Activated B cell treated with CpG ODN at 0.5 μM for 24 hours (primary cell): Measurements from ENCODE around the gene CSNK1G1. TPM values are rescaled to one million over a fixed set of nuclear protein-coding genes. Genes with fewer than 3 reads are reported as not detected.

Source experiments
- ATAC-seq: fragments of 200-7000 bp; cut with Tn5 transposase; one replicate; pipeline ENCODE4 v1.10.0; 2021; ENCODE audit warnings: low read depth, mild to moderate bottlenecking, moderate library complexity
- CTCF ChIA-PET: fragments of 350-600 bp; sonication (Branson Sonifier 250); formaldehyde crosslinking; loops from one replicate; lab custom pipeline; 2021; ENCODE audit warnings: antibody characterized with exemption; lab: Charles Lee
- POLR2A ChIA-PET: fragments of 350-600 bp; sonication (Branson Sonifier 250); formaldehyde crosslinking; loops from one replicate; lab custom pipeline; 2021; ENCODE audit warnings: antibody characterized with exemption; lab: Charles Lee
- DNase-seq: peaks from one replicate; pipeline ENCODE4 v3.0.0; 2022
- H3K27ac Mint-ChIP-seq: one replicate; pipeline ENCODE4 v1.8.0; 2020; ENCODE audit warnings: mixed read lengths
- H3K27me3 Mint-ChIP-seq: one replicate; pipeline ENCODE4 v1.8.0; 2021; ENCODE audit warnings: mixed read lengths
- H3K36me3 Mint-ChIP-seq: one replicate; pipeline ENCODE4 v1.8.0; 2021; ENCODE audit warnings: low read depth, mixed read lengths
- H3K4me1 Mint-ChIP-seq: one replicate; pipeline ENCODE4 v1.8.0; 2021; ENCODE audit warnings: mixed read lengths
- H3K4me3 Mint-ChIP-seq: one replicate; pipeline ENCODE4 v1.8.0; 2020; ENCODE audit warnings: mild to moderate bottlenecking, mixed read lengths
- H3K9me3 Mint-ChIP-seq: one replicate; pipeline ENCODE4 v1.8.0; 2020; ENCODE audit warnings: mixed read lengths
- CTCF ChIP-seq: fragments of 200-600 bp; IDR thresholded peaks from one replicate; pipeline ENCODE4 v1.8.0; 2022; ENCODE audit warnings: antibody characterized with exemption, mild to moderate bottlenecking
- intact Hi-C: fragments of 100-400 bp; cut with micrococcal nuclease; formaldehyde crosslinking; loops from one replicate; pipeline ENCODE4 v1.15.1; 2024
- total RNA-seq: library from RNA; stranded (reverse); gene quantifications from 2 replicates; pipeline ENCODE4 v1.2.3, GENCODE V29; 2022

The CSNK1G1 gene
- total RNA-seq, 1 donor from 2014 or later: 26.6 TPM

DNA sequence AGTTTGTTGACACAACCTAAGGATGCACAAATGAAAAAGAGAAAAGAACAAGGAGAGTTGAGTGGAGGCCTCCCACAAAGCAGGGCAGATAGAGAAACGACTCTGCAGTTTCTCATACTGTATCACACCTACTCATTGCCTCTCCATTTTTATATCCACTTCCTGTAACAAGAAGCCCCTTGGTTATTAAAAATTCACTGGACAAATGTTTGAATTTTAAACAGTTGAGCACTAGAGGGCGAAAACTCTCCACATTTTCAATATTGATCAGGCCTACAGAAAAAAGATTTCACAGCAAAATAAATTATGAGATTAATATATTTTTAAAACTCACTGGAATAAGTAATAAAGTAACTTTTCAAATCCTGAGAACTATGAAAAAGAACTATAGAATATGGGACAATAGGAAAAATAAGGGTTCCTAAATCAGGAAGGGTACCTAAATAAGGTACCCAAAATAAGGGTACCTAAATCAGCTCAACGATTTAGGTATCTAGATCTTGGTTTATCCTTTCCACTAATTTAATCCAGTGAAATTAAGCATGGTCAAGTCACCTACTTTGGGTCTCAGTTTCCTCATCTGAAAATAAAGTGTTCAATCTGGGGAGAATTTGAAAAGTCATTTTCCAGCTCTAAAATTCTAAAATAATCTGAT, 146.2 kb downstream of the CSNK1G1 start:
- no peak for DNase-seq

GRCh38 chr15:64205202-64205601, 150.8 kb downstream of the CSNK1G1 start:
- Mint-ChIP-seq H3K9me3 (no peaks in the 10 kb centered on the region), H3K36me3 (peaks cover 51% of the 10 kb centered on the region), H3K4me3 (no peak overlapping the region), H3K4me1 (no peaks in the 10 kb centered on the region), H3K27me3 (no peaks in the 10 kb centered on the region), H3K27ac (no peak overlapping the region)
- no peak for TF ChIP-seq CTCF
- ATAC-seq (no peak), DNase-seq (no peak)
- intact Hi-C loops: loop anchor here (10.0 kb wide), 1 partner anchor 450 kb away; no protein-coding TSS in a partner anchor
- POLR2A ChIA-PET: no interaction called here
- CTCF ChIA-PET: interaction anchor here (1.4 kb wide), 1 partner anchor 182 kb away, joined by 3 read pairs; the partner anchor contains the start of gene TRIP4

More for the DNA sequence above, 146.2 kb downstream of the CSNK1G1 start:
- Mint-ChIP-seq H3K27me3 (no peaks in the 10 kb centered on the region), H3K9me3 (no peaks in the 10 kb centered on the region), H3K36me3 (peaks cover 37% of the 10 kb centered on the region), H3K4me1 (no peaks in the 10 kb centered on the region), H3K27ac (no peak overlapping the region), H3K4me3 (no peak overlapping the region)
- intact Hi-C loops: loop anchor here (1.0 to 10.0 kb wide), 2 partner anchors 445 to 518 kb away; no protein-coding TSS in a partner anchor
- POLR2A ChIA-PET: no interaction called here
- TF ChIP-seq CTCF: no peak
- CTCF ChIA-PET: interaction anchor here (0.9 to 1.0 kb wide), 4 partner anchors 250 to 518 kb away, joined by 3 to 5 read pairs (median 4); partner anchors contain the start of gene ZNF609
- peak; percentile 10 for ATAC-seq

DNA sequence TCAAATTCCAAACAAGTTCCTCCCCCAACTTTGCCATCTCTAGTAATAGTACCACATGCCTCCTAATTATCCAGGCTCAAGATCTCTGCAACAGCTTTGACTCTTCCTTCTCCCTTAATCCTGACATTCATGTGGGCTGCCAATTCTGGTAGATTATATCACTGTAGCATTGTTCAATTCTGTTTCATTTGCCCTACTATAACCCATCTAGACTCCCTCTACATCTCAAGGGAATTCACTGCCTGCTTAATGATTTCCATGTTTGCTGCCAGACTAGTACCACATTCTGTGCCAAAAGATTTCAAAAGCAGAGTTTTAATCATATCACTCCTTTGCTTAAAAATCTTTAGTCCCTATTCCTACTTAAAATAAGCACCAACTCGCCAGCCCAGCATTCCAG, 158.5 kb downstream of the CSNK1G1 start:
- Mint-ChIP-seq H3K36me3 (peaks cover 51% of the 10 kb centered on the region), H3K27me3 (no peaks in the 10 kb centered on the region), H3K4me3 (no peak overlapping the region), H3K9me3 (no peaks in the 10 kb centered on the region), H3K27ac (no peak overlapping the region), H3K4me1 (no peaks in the 10 kb centered on the region)
- ChIA-PET POLR2A (no interaction called here), CTCF (no interaction called here)
- intact Hi-C loops: no loop called here
- TF ChIP-seq CTCF: no peak
- no peak for ATAC-seq
- DNase-seq: no peak

GRCh38 chr15:64193971-64194370, 162.0 kb downstream of the CSNK1G1 start:
- Mint-ChIP-seq H3K9me3 (no peaks in the 10 kb centered on the region), H3K27me3 (no peaks in the 10 kb centered on the region), H3K4me3 (no peak overlapping the region), H3K4me1 (no peaks in the 10 kb centered on the region), H3K27ac (no peak overlapping the region), H3K36me3 (peaks cover 36% of the 10 kb centered on the region)
- DNase-seq (no peak), ATAC-seq (no peak)
- no peak for TF ChIP-seq CTCF
- intact Hi-C loops: no loop called here
- CTCF ChIA-PET: no interaction called here
- POLR2A ChIA-PET: no interaction called here

DNA sequence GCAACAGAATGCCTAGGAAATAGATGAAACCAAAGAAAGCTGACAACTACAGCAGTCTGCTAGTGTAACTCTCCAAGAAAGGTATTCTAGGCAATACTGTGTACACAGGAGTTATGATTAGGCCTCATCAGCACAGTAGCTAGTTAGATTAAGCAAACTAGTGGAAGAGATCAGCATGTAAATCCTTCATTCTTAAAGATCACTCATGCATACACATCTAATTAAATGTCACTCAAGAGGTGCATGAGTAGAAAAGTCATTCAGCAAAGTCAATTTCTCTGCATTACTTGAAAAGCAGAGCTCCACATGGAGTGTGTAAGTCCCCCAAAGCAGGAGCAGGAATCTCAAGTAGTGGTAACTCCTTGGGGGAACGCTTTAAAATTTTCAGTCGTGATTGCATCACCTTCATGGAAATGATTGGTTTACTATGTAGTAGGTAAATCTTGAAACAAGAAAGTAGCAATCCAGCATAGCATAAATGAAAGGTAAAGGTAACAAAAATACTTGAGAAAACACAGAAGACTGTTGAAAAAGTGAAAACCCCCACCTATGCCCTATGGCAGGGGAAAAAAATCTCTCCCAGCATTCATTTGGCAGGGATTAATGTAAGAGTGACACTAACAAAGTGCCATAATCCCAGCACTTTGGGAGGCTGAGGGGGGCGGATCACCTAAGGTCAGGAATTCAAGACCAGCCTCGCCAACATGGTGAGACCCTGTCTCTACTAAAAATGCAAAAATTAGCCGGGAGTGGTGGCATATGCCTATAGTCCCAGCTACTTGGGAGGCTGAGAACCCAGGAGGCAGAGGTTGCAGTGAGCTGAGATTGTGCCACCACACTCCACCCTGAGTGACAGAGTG, 163.8 kb downstream of the CSNK1G1 start:
- H3K27me3 Mint-ChIP-seq: no peaks in the 10 kb centered on the region
- no peaks in the 10 kb centered on the region for H3K4me1 Mint-ChIP-seq
- peaks cover 41% of the 10 kb centered on the region for H3K36me3 Mint-ChIP-seq
- DNase-seq (no peak), ATAC-seq (no peak)
- H3K27ac Mint-ChIP-seq: no peak overlapping the region
- H3K9me3 Mint-ChIP-seq: no peaks in the 10 kb centered on the region
- H3K4me3 Mint-ChIP-seq: no peak overlapping the region
- CTCF ChIA-PET: no interaction called here
- TF ChIP-seq CTCF: no peak
- POLR2A ChIA-PET: no interaction called here
- intact Hi-C loops: no loop called here
